Measurements from ENCODE around the gene CYP4B1.
"Not testable (repeated sequence)": the region's sequence is repeated elsewhere in the genome, so short reads cannot be mapped to it uniquely, and the experiment has no call there.

The CYP4B1 gene

DNA sequence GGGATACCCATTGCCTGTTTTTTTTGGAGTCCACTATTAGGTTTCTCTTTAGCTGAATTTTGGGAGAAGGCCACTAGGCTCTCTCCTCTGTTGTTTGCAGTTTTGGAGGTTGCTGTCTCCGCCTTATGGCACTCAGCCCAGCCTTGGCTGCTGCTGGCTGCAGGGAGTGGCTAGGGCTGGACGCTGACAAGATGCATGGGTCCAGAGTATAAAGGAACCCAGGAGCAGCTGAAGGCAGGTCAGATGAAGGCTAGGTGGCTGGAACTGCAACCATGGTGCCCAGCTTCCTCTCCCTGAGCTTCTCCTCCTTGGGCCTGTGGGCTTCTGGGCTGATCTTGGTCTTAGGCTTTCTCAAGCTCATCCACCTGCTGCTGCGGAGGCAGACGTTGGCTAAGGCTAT lies at the start of gene CYP4B1:
Gene CYP4B1 (plus strand): TSS at position 237 of the 400 bp plus-strand sequence. CDS start 36 bp downstream, at position 273.
- Histone ChIP-seq H3K36me3 (ENCODE audit: insufficient read depth, low read length) (no peaks in the 10 kb centered on the region), H3K9ac (ENCODE audit: low read length) (no peak within 1 kb of the TSS), H3K79me2 (ENCODE audit: insufficient read depth, low read length) (no peaks in the 10 kb centered on the region), H3K4me1 (ENCODE audit: insufficient read depth, low read length, severe bottlenecking) (no peaks in the 10 kb centered on the region), H3K9me2 (ENCODE audit: low read depth, low read length) (no peaks in the 10 kb centered on the region), H2AFZ (ENCODE audit: low read length) (no peak within 1 kb of the TSS), H3K4me2 (ENCODE audit: low read length) (no peak within 1 kb of the TSS), H3K9me3 (ENCODE audit: low read length) (no peaks in the 10 kb centered on the region), H4K20me1 (ENCODE audit: insufficient read depth, low read length) (no peaks in the 10 kb centered on the region), H3K27ac (ENCODE audit: low read depth, low read length, poor library complexity, severe bottlenecking) (no peak within 1 kb of the TSS), H3F3A (ENCODE audit: insufficient read depth, low read length) (no peaks in the 10 kb centered on the region), H3K27me3 (ENCODE audit: insufficient read depth, low read length) (no peaks in the 10 kb centered on the region), H3K4me3 (ENCODE audit: low read depth, low read length, poor library complexity, severe bottlenecking) (no peak within 1 kb of the TSS)
- TF ChIP-seq, protein P1, sequence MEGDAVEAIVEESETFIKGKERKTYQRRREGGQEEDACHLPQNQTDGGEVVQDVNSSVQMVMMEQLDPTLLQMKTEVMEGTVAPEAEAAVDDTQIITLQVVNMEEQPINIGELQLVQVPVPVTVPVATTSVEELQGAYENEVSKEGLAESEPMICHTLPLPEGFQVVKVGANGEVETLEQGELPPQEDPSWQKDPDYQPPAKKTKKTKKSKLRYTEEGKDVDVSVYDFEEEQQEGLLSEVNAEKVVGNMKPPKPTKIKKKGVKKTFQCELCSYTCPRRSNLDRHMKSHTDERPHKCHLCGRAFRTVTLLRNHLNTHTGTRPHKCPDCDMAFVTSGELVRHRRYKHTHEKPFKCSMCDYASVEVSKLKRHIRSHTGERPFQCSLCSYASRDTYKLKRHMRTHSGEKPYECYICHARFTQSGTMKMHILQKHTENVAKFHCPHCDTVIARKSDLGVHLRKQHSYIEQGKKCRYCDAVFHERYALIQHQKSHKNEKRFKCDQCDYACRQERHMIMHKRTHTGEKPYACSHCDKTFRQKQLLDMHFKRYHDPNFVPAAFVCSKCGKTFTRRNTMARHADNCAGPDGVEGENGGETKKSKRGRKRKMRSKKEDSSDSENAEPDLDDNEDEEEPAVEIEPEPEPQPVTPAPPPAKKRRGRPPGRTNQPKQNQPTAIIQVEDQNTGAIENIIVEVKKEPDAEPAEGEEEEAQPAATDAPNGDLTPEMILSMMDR (IDR thresholded peaks at IDR 0.05; ENCODE audit: low read length): no peak
- TF ChIP-seq EZH2 (IDR thresholded peaks at IDR 0.05; ENCODE audit: borderline replicate concordance, low read length): no peak

DNA sequence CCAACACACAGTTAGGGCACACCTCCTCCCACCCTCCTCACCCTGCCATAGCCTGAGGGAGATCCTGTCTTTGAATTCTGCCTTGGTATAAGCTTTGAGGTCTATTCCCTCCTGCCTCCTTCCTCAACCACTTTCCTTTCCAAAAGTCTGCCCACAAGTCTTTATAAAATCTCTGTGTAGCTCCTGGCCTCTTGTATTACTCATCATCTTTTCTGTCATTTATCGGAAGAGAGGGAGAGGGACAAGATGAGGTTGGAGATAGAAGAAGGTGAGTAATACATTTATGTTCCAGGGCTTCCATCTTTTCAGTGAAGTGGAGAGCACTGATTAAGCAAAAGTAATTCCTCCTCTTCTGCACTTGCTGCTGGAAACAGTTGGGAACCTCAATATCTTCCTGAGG lies 49.4 kb upstream of the CYP4B1 start:
- no peaks in the 10 kb centered on the region for H3K36me3 ChIP-seq (ENCODE audit: insufficient read depth, low read length)
- H3K27ac ChIP-seq (ENCODE audit: low read depth, low read length, poor library complexity, severe bottlenecking): no peak overlapping the region
- no peak overlapping the region for H3K4me3 ChIP-seq (ENCODE audit: low read depth, low read length, poor library complexity, severe bottlenecking)
- no peak overlapping the region for H3K4me2 ChIP-seq (ENCODE audit: low read length)
- H4K20me1 ChIP-seq (ENCODE audit: insufficient read depth, low read length): no peaks in the 10 kb centered on the region
- no peaks in the 10 kb centered on the region for H3K9me2 ChIP-seq (ENCODE audit: low read depth, low read length)
- H3F3A ChIP-seq (ENCODE audit: insufficient read depth, low read length): no peaks in the 10 kb centered on the region
- H3K9ac ChIP-seq (ENCODE audit: low read length): no peak overlapping the region
- no peak overlapping the region for H2AFZ ChIP-seq (ENCODE audit: low read length)
- H3K27me3 ChIP-seq (ENCODE audit: insufficient read depth, low read length): no peaks in the 10 kb centered on the region
- TF ChIP-seq EZH2 (IDR thresholded peaks at IDR 0.05; ENCODE audit: borderline replicate concordance, low read length): no peak
- TF ChIP-seq, protein P1 (IDR thresholded peaks at IDR 0.05; ENCODE audit: low read length): no peak
- H3K9me3 ChIP-seq (ENCODE audit: low read length): no peaks in the 10 kb centered on the region
- H3K4me1 ChIP-seq (ENCODE audit: insufficient read depth, low read length, severe bottlenecking): no peaks in the 10 kb centered on the region
- H3K79me2 ChIP-seq (ENCODE audit: insufficient read depth, low read length): no peaks in the 10 kb centered on the region

DNA sequence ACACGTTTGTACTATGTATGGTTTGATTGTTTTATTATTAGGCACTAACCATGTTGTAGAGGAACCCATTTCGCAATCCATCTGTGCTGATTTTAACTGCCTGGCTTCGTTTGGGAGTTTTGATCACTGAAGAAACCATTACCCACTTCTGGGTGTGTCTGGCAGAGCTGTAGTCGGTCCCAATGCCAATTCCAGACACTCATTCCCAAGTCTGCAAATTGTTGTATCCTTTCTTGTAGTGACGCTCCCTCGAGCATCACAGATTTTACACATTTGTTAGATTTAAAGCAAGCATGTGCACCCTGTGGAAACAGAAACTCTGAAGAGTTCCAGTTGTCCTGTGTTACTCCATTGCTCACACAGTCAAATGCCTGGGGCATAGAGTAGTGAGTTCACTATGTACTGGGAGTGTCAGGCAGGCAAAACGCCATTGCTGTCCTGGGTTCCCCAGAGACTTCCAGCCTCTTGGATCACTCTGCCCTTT lies 48.9 kb upstream of the CYP4B1 start:
- Histone ChIP-seq H3K9ac (ENCODE audit: low read length) (no peak overlapping the region), H3K36me3 (ENCODE audit: insufficient read depth, low read length) (no peaks in the 10 kb centered on the region), H3K4me3 (ENCODE audit: low read depth, low read length, poor library complexity, severe bottlenecking) (no peak overlapping the region), H4K20me1 (ENCODE audit: insufficient read depth, low read length) (no peaks in the 10 kb centered on the region), H3K4me1 (ENCODE audit: insufficient read depth, low read length, severe bottlenecking) (no peaks in the 10 kb centered on the region), H3K79me2 (ENCODE audit: insufficient read depth, low read length) (no peaks in the 10 kb centered on the region), H3K27me3 (ENCODE audit: insufficient read depth, low read length) (no peaks in the 10 kb centered on the region), H3K27ac (ENCODE audit: low read depth, low read length, poor library complexity, severe bottlenecking) (no peak overlapping the region), H3K9me3 (ENCODE audit: low read length) (no peaks in the 10 kb centered on the region), H3K9me2 (ENCODE audit: low read depth, low read length) (no peaks in the 10 kb centered on the region), H3F3A (ENCODE audit: insufficient read depth, low read length) (no peaks in the 10 kb centered on the region), H3K4me2 (ENCODE audit: low read length) (no peak overlapping the region), H2AFZ (ENCODE audit: low read length) (no peak overlapping the region)
- TF ChIP-seq EZH2 (IDR thresholded peaks at IDR 0.05; ENCODE audit: borderline replicate concordance, low read length): no peak

DNA sequence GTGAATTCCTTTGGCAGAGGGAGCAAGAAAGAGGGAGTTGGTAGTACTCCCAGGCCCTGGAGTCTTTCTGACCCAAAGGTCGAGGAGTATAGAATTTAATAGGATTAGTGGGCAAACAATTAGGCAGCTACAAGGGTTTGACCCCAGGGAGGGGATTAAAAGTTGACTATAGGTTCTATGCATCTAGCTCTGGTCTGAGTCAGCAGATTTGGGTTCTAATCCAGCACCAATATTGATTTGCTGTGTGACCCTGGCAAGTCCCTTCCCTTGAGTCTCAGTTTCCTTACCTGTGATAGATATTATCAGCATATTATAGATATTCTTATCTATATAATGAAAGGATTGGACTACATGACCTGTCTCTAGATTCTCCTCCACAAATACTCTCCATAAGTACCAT lies 44.9 kb upstream of the CYP4B1 start:
- Histone ChIP-seq H3K27ac (ENCODE audit: low read depth, low read length, poor library complexity, severe bottlenecking) (no peak overlapping the region), H3K36me3 (ENCODE audit: insufficient read depth, low read length) (no peaks in the 10 kb centered on the region), H3F3A (ENCODE audit: insufficient read depth, low read length) (no peaks in the 10 kb centered on the region), H3K4me3 (ENCODE audit: low read depth, low read length, poor library complexity, severe bottlenecking) (no peak overlapping the region), H2AFZ (ENCODE audit: low read length) (no peak overlapping the region), H3K9me3 (ENCODE audit: low read length) (no peaks in the 10 kb centered on the region), H3K27me3 (ENCODE audit: insufficient read depth, low read length) (no peaks in the 10 kb centered on the region), H3K79me2 (ENCODE audit: insufficient read depth, low read length) (no peaks in the 10 kb centered on the region), H3K4me1 (ENCODE audit: insufficient read depth, low read length, severe bottlenecking) (no peaks in the 10 kb centered on the region), H3K9ac (ENCODE audit: low read length) (no peak overlapping the region), H4K20me1 (ENCODE audit: insufficient read depth, low read length) (no peaks in the 10 kb centered on the region), H3K4me2 (ENCODE audit: low read length) (no peak overlapping the region), H3K9me2 (ENCODE audit: low read depth, low read length) (no peaks in the 10 kb centered on the region)
- no peak for TF ChIP-seq EZH2 (IDR thresholded peaks at IDR 0.05; ENCODE audit: borderline replicate concordance, low read length)
- TF ChIP-seq, protein P1 (IDR thresholded peaks at IDR 0.05; ENCODE audit: low read length): no peak

DNA sequence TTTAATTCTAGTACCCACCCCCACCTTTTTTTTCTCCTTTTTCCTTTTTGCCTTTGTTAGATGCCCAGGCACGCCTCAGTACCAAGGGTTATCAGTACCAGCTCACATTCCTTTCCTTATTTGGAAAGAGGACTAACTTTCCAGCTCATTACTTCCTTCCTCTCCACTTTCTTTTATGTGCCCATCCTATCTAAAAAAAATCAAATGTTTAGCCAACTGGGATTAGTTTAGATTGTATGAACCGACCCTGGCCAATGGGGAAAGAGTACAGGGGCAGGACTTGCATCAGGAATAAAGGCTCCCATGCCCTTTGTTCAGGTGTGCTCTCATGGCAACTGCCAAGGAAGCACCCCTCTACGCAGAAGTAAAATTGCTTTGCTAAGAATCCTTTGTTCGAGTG lies 44.1 kb upstream of the CYP4B1 start:
- H3K27ac ChIP-seq (ENCODE audit: low read depth, low read length, poor library complexity, severe bottlenecking); H3K9me2 ChIP-seq (ENCODE audit: low read depth, low read length); H3K27me3 ChIP-seq (ENCODE audit: insufficient read depth, low read length); H3K4me1 ChIP-seq (ENCODE audit: insufficient read depth, low read length, severe bottlenecking); H3F3A ChIP-seq (ENCODE audit: insufficient read depth, low read length); H2AFZ ChIP-seq (ENCODE audit: low read length); H3K36me3 ChIP-seq (ENCODE audit: insufficient read depth, low read length); H3K9ac ChIP-seq (ENCODE audit: low read length); H3K4me2 ChIP-seq (ENCODE audit: low read length); H3K9me3 ChIP-seq (ENCODE audit: low read length); H3K4me3 ChIP-seq (ENCODE audit: low read depth, low read length, poor library complexity, severe bottlenecking); H4K20me1 ChIP-seq (ENCODE audit: insufficient read depth, low read length); H3K79me2 ChIP-seq (ENCODE audit: insufficient read depth, low read length): not testable (repeated sequence)

Data from OCI-LY1 (cell line).